Measurements from ENCODE around the gene ZNF558. TPM values are rescaled to one million over a fixed set of nuclear protein-coding genes. Genes with fewer than 3 reads are reported as not detected.

ZNF558 gene
- 35.9 and 46.7 TPM in 2 replicates for total RNA-seq

GRCh38 chr19:8832132-8833021, at the start of gene ZNF558, which contains the start of gene MBD3L1:
ZNF558 (minus strand) TSS chr19:8832304; CDS start chr19:8822659, 9,645 bp downstream.
MBD3L1 (plus strand) TSS chr19:8832377; CDS start chr19:8842679, 10,302 bp downstream.

Small RNAs within 50 kb of the gene (small RNA-seq; reads per million reads assigned to genes)
- gene AC012616.1: not detected

Other genes starting within 250 kb of the ZNF558 start
- gene ADAMTS10, start 221.6 kb downstream of the ZNF558 start, total RNA-seq: 0.22 and 16.9 TPM in 2 replicates
- not detected in 2 replicates for gene NFILZ, start 201.7 kb downstream of the ZNF558 start, total RNA-seq
- gene ACTL9, start 133.5 kb downstream of the ZNF558 start, total RNA-seq: not detected in 2 replicates
- gene OR2Z1, start 110.7 kb downstream of the ZNF558 start, total RNA-seq: not detected in 2 replicates
- not detected in 2 replicates for gene MBD3L1, start 73 bp upstream of the ZNF558 start, total RNA-seq
- gene MUC16, start 178.1 kb upstream of the ZNF558 start, total RNA-seq: 34.2 and 36.1 TPM in 2 replicates